H9 (cell line): ENCODE results near the gene SLC17A2. TPM values are rescaled to one million over a fixed set of nuclear protein-coding genes. Genes with fewer than 3 reads are reported as not detected.
"Not testable (repeated sequence)": the region's sequence is repeated elsewhere in the genome, so short reads cannot be mapped to it uniquely, and the experiment has no call there.

ENCODE experiments used
- DNase-seq: peaks from one replicate; pipeline ENCODE4 v3.0.0-alpha.2; 2017
- H2AFZ ChIP-seq: one replicate; pipeline ENCODE4 v1.6.1; 2013; ENCODE audit warnings: mild to moderate bottlenecking, low read length, control low read depth, moderate library complexity
- H2AK5ac ChIP-seq: 2 replicates; pipeline ENCODE4 v1.6.1; 2013; ENCODE audit warnings: low read length, control low read depth, mixed read lengths; ENCODE audit not compliant: insufficient read length
- H2BK120ac ChIP-seq: one replicate; pipeline ENCODE4 v1.6.1; 2013; ENCODE audit warnings: low read depth, mild to moderate bottlenecking, low read length, control low read depth, inconsistent platforms; ENCODE audit not compliant: poor library complexity, severe bottlenecking
- H2BK12ac ChIP-seq: 2 replicates; pipeline ENCODE4 v1.6.1; 2013; ENCODE audit warnings: low read length, control low read depth, mixed read lengths, low read depth; ENCODE audit not compliant: insufficient read length
- H2BK15ac ChIP-seq: 2 replicates; pipeline ENCODE4 v1.6.1; 2013; ENCODE audit warnings: low read depth, low read length, control low read depth
- H2BK20ac ChIP-seq: one replicate; pipeline ENCODE4 v1.6.1; 2013; ENCODE audit warnings: low read depth, mild to moderate bottlenecking, low read length, control low read depth, inconsistent platforms; ENCODE audit not compliant: poor library complexity, severe bottlenecking
- H2BK5ac ChIP-seq: 2 replicates; pipeline ENCODE4 v1.6.1; 2013; ENCODE audit warnings: low read length, control low read depth, mixed read lengths; ENCODE audit not compliant: insufficient read length
- H3K14ac ChIP-seq: 2 replicates; pipeline ENCODE4 v1.6.1; 2013; ENCODE audit warnings: low read length, control low read depth; ENCODE audit not compliant: insufficient read depth
- H3K18ac ChIP-seq: 2 replicates; pipeline ENCODE4 v1.6.1; 2013; ENCODE audit warnings: low read depth, mild to moderate bottlenecking, mixed read lengths, low read length, control low read depth; ENCODE audit not compliant: insufficient read length
- H3K23ac ChIP-seq: 2 replicates; pipeline ENCODE4 v1.6.1; 2013; ENCODE audit warnings: low read length, control low read depth, mixed read lengths, low read depth; ENCODE audit not compliant: insufficient read length
- H3K23me2 ChIP-seq: 2 replicates; pipeline ENCODE4 v1.6.1; 2013; ENCODE audit warnings: low read depth, mild to moderate bottlenecking, mixed read lengths, low read length, control low read depth; ENCODE audit not compliant: insufficient read length, poor library complexity, severe bottlenecking
- H3K27ac ChIP-seq: 2 replicates; pipeline ENCODE4 v1.5.1; 2013; ENCODE audit warnings: low read length, control low read depth, mixed read lengths, low read depth; ENCODE audit not compliant: insufficient read length
- H3K27me3 ChIP-seq: 2 replicates; pipeline ENCODE4 v1.6.1; 2013; ENCODE audit warnings: low read length, control low read depth, inconsistent platforms; ENCODE audit not compliant: insufficient read depth
- H3K4ac ChIP-seq: 2 replicates; pipeline ENCODE4 v1.6.1; 2013; ENCODE audit warnings: low read depth, mild to moderate bottlenecking, control low read depth, inconsistent platforms, low read length, moderate library complexity
- H3K4me1 ChIP-seq: 2 replicates; pipeline ENCODE4 v1.6.1; 2013; ENCODE audit warnings: low read length, control low read depth, inconsistent platforms; ENCODE audit not compliant: insufficient read depth
- H3K4me2 ChIP-seq: 2 replicates; pipeline ENCODE4 v1.6.1; 2013; ENCODE audit warnings: low read length, control low read depth, mixed read lengths; ENCODE audit not compliant: insufficient read length, insufficient read depth
- H3K56ac ChIP-seq: 2 replicates; pipeline ENCODE4 v1.6.1; 2013; ENCODE audit warnings: low read depth, mild to moderate bottlenecking, mixed read lengths, low read length, control low read depth; ENCODE audit not compliant: insufficient read length
- H3K79me1 ChIP-seq: 2 replicates; pipeline ENCODE4 v1.6.1; 2013; ENCODE audit warnings: low read depth, mild to moderate bottlenecking, moderate library complexity, low read length, control low read depth, inconsistent platforms; ENCODE audit not compliant: insufficient read depth, poor library complexity, severe bottlenecking
- H3K79me2 ChIP-seq: 2 replicates; pipeline ENCODE4 v1.6.1; 2013; ENCODE audit warnings: low read length, control low read depth, inconsistent platforms; ENCODE audit not compliant: insufficient read depth
- H3K9ac ChIP-seq: 2 replicates; pipeline ENCODE4 v1.6.1; 2013; ENCODE audit warnings: low read length, control low read depth, mixed read lengths; ENCODE audit not compliant: insufficient read length; ENCODE audit errors: extremely low read depth
- H3K9me3 ChIP-seq: one replicate; pipeline ENCODE4 v1.6.1; 2013; ENCODE audit warnings: low read depth, low read length, inconsistent platforms; ENCODE audit not compliant: control insufficient read depth
- H3T11ph ChIP-seq: one replicate; pipeline ENCODE4 v1.6.1; 2013; ENCODE audit warnings: mild to moderate bottlenecking, low read length, control low read depth, inconsistent platforms
- H4K20me1 ChIP-seq: one replicate; pipeline ENCODE4 v1.6.1; 2013; ENCODE audit not compliant: control insufficient read depth, insufficient read length, insufficient read depth
- H4K5ac ChIP-seq: 2 replicates; pipeline ENCODE4 v1.6.1; 2013; ENCODE audit warnings: low read depth, mild to moderate bottlenecking, mixed read lengths, low read length, control low read depth; ENCODE audit not compliant: insufficient read length
- H4K8ac ChIP-seq: replicated peaks from 2 replicates; pipeline ENCODE4 v1.6.1; 2013; ENCODE audit warnings: low read length, control low read depth, mixed read lengths, low read depth; ENCODE audit not compliant: insufficient read length
- H4K91ac ChIP-seq: 2 replicates; pipeline ENCODE4 v1.6.1; 2013; ENCODE audit warnings: low read depth, mild to moderate bottlenecking, moderate library complexity, mixed read lengths, low read length, control low read depth; ENCODE audit not compliant: insufficient read length
- H3K27ac Mint-ChIP-seq, 3 experiments: 2 replicates in 2 of 3; 3 replicates in 1 of 3; pipeline ENCODE4 v1.8.0; 2020 to 2021; ENCODE audit warnings: mixed read lengths in 3 of 3, mild to moderate bottlenecking in 1 of 3, moderate library complexity in 1 of 3
- H3K27me3 Mint-ChIP-seq: 2 replicates; pipeline ENCODE4 v1.8.0; 2021; ENCODE audit warnings: low read depth, mild to moderate bottlenecking, moderate library complexity, mixed read lengths
- H3K36me3 Mint-ChIP-seq, 3 experiments: 2 replicates in 2 of 3; 3 replicates in 1 of 3; pipeline ENCODE4 v1.8.0; 2020 to 2021; ENCODE audit warnings: low read depth in 3 of 3, mixed read lengths in 3 of 3; ENCODE audit not compliant: insufficient read depth in 1 of 3
- H3K4me1 Mint-ChIP-seq, 2 experiments: 2 replicates each; pipeline ENCODE4 v1.8.0; 2020; ENCODE audit warnings: mixed read lengths in 2 of 2
- H3K4me3 Mint-ChIP-seq, 2 experiments: 2 replicates in 1 of 2; 3 replicates in 1 of 2; pipeline ENCODE4 v1.8.0; 2020 to 2021; ENCODE audit warnings: mild to moderate bottlenecking in 2 of 2, mixed read lengths in 2 of 2, moderate library complexity in 1 of 2
- H3K9me3 Mint-ChIP-seq, 2 experiments: 2 replicates in 1 of 2; 3 replicates in 1 of 2; pipeline ENCODE4 v1.8.0; 2020; ENCODE audit warnings: mild to moderate bottlenecking in 2 of 2, mixed read lengths in 2 of 2, moderate library complexity in 1 of 2
- CTCF ChIP-seq: fragments of 200-600 bp; sonication (generic); conservative IDR thresholded peaks from 3 replicates; pipeline ENCODE4 v1.8.0; 2021; ENCODE audit warnings: antibody characterized with exemption, mild to moderate bottlenecking
- WGBS: extraction: QIAGEN DNeasy Blood & Tissue Kit; methylation state at CpG from one replicate; pipeline ENCODE4 v1.1.7; 2013; ENCODE audit warnings: missing lambda C conversion rate, low lambda C conversion rate, mixed read lengths; ENCODE audit not compliant: insufficient read length; ENCODE audit errors: extremely low coverage; 5-methylcytosine and 5-hydroxymethylcytosine counted together
- total RNA-seq: library from RNA; stranded (reverse); gene quantifications from 2 replicates; pipeline ENCODE4 v1.2.1, GENCODE V29; 2021

Gene SLC17A2
- total RNA-seq, 1 experiment from 2014 or later, result not detected

- no peak overlapping the region for H2BK12ac ChIP-seq
- no peaks in the 10 kb centered on the region for H3K4me1 Mint-ChIP-seq
- H2BK15ac ChIP-seq, result no peak overlapping the region
- no peaks in the 10 kb centered on the region for H3K4me1 ChIP-seq
- no peaks in the 10 kb centered on the region; the same call in 1 of the 2 replicates for H3K27me3 Mint-ChIP-seq
- no peak overlapping the region for H3K14ac ChIP-seq
- no peaks in the 10 kb centered on the region for H3K9me3 Mint-ChIP-seq
- no peak overlapping the region for H2AFZ ChIP-seq
- no peaks in the 10 kb centered on the region for H3K27me3 ChIP-seq
- no peak overlapping the region for H4K5ac ChIP-seq
- no peak overlapping the region for H3K4ac ChIP-seq
- no peak for DNase-seq
- no peak overlapping the region for H3K9ac ChIP-seq
- no peak overlapping the region for H2BK120ac ChIP-seq
- H3K18ac ChIP-seq, result no peak overlapping the region
- H2AK5ac ChIP-seq, result no peak overlapping the region
- H3T11ph ChIP-seq, result no peak overlapping the region
- H2BK20ac ChIP-seq, result no peak overlapping the region
- no peaks in the 10 kb centered on the region for H4K20me1 ChIP-seq
- WGBS, result no CpG with 5 or more reads among the region's 1 CpG
- no peak overlapping the region for H3K56ac ChIP-seq
- no peak overlapping the region for H2BK5ac ChIP-seq
- H3K79me1 ChIP-seq, result no peaks in the 10 kb centered on the region
- no peak overlapping the region for H3K27ac ChIP-seq
- TF ChIP-seq CTCF, result no peak
- no peaks in the 10 kb centered on the region for H3K23me2 ChIP-seq
- H3K9me3 ChIP-seq, result no peaks in the 10 kb centered on the region
- no peaks in the 10 kb centered on the region for H3K36me3 Mint-ChIP-seq
- H4K8ac ChIP-seq, result no peak overlapping the region
- H4K91ac ChIP-seq, result no peak overlapping the region
- no peaks in the 10 kb centered on the region for H3K79me2 ChIP-seq
- H3K27ac Mint-ChIP-seq, result no peak overlapping the region
- no peak overlapping the region for H3K4me2 ChIP-seq
- H3K23ac ChIP-seq, result no peak overlapping the region
- H3K4me3 Mint-ChIP-seq, result no peak overlapping the region
These were observed 869 bp upstream of the SLC17A2 start for GRCh38 chr6:25931411-25931709.

- H3K56ac ChIP-seq, H3K9me3 Mint-ChIP-seq, H2BK20ac ChIP-seq, H3K36me3 Mint-ChIP-seq, H3K18ac ChIP-seq, H3K4me1 ChIP-seq, H3T11ph ChIP-seq, H3K4me2 ChIP-seq, H4K5ac ChIP-seq, H3K79me2 ChIP-seq, H2BK12ac ChIP-seq, H3K27me3 Mint-ChIP-seq, H2BK15ac ChIP-seq, H3K4me3 Mint-ChIP-seq, H3K23me2 ChIP-seq, H3K9me3 ChIP-seq, DNase-seq, H2BK120ac ChIP-seq, H3K9ac ChIP-seq, H3K23ac ChIP-seq, H4K8ac ChIP-seq, H3K27me3 ChIP-seq, H3K79me1 ChIP-seq, H4K91ac ChIP-seq, H4K20me1 ChIP-seq, H2AK5ac ChIP-seq, H3K4me1 Mint-ChIP-seq, H2BK5ac ChIP-seq, H3K27ac ChIP-seq, H2AFZ ChIP-seq, H3K14ac ChIP-seq, H3K4ac ChIP-seq: not testable (repeated sequence)
- peak overlapping the region in 1 of 3 experiments; percentile 67; a peak in 1 of 7 replicates for H3K27ac Mint-ChIP-seq
- no CpG with 5 or more reads among the region's 12 CpGs for WGBS
These were observed 706 bp downstream of the SLC17A2 start for GRCh38 chr6:25929785-25930184.
